GM18909 (cell line): ENCODE data around the gene LEP.
"Not testable (repeated sequence)": the region's sequence is repeated elsewhere in the genome, so short reads cannot be mapped to it uniquely, and the experiment has no call there.

ENCODE experiments used
- ATAC-seq: cut with Tn5 transposase; IDR thresholded peaks from one replicate; pipeline ENCODE4 v1.9.1; 2021; ENCODE audit warnings: mild to moderate bottlenecking; ENCODE audit not compliant: unreplicated experiment, poor library complexity

LEP gene

GRCh38 chr7:128210590-128211570 is 30.2 kb upstream of the LEP start:
- ATAC-seq: no peak

- no peak for ATAC-seq
Measured at GRCh38 chr7:128211626-128212025, 29.5 kb upstream of the LEP start.

- ATAC-seq: no peak
Measured at GRCh38 chr7:128214463-128214862, 26.6 kb upstream of the LEP start.

GRCh38 chr7:128215281-128215680 is 25.8 kb upstream of the LEP start:
- ATAC-seq: no peak

GRCh38 chr7:128215739-128216138 is 25.3 kb upstream of the LEP start:
- ATAC-seq: no peak

- ATAC-seq: no peak
Measured at GRCh38 chr7:128217030-128217805, 23.9 kb upstream of the LEP start.

GRCh38 chr7:128217967-128218652 is 23.0 kb upstream of the LEP start:
- ATAC-seq: no peak

GRCh38 chr7:128219636-128220035 is 21.4 kb upstream of the LEP start:
- no peak for ATAC-seq

GRCh38 chr7:128221929-128222403 is 19.1 kb upstream of the LEP start:
- no peak for ATAC-seq

- ATAC-seq: no peak
Measured at GRCh38 chr7:128226132-128226980, 14.7 kb upstream of the LEP start.

- no peak for ATAC-seq
Measured at GRCh38 chr7:128227271-128227670, 13.8 kb upstream of the LEP start.

- no peak for ATAC-seq
Measured at GRCh38 chr7:128231021-128231420, 10.1 kb upstream of the LEP start.

GRCh38 chr7:128231677-128232076 is 9.4 kb upstream of the LEP start:
- ATAC-seq: no peak

GRCh38 chr7:128233471-128233870 is 7.6 kb upstream of the LEP start:
- ATAC-seq: no peak

GRCh38 chr7:128234476-128235026 is 6.5 kb upstream of the LEP start:
- ATAC-seq: no peak

- ATAC-seq: no peak
Measured at GRCh38 chr7:128235471-128235870, 5.6 kb upstream of the LEP start.

- peak; percentile 79 for ATAC-seq
Measured at GRCh38 chr7:128236924-128237586, 4.0 kb upstream of the LEP start.

- ATAC-seq: not testable (repeated sequence)
Measured at GRCh38 chr7:128239146-128239545, 1.9 kb upstream of the LEP start.

- no peak for ATAC-seq
Measured at GRCh38 chr7:128242661-128243060, 1.6 kb downstream of the LEP start.
